Esophagus squamous epithelium (tissue), 4 donors: ENCODE results near the gene HHEX.

Experiments used
- CTCF ChIP-seq, 6 experiments: fragments of 450-650 bp in 4 of 6; fragments of 200-600 bp in 2 of 6; sonication (generic) in 2 of 6; IDR thresholded peaks; one replicate each; pipeline ENCODE4 v1.5.1; 2016 to 2019; ENCODE audit warnings: antibody characterized with exemption in 6 of 6, mild to moderate bottlenecking in 4 of 6, moderate library complexity in 4 of 6
- POLR2A ChIP-seq, 4 donors: fragments of 450-650 bp; IDR thresholded peaks; one replicate each; pipeline ENCODE4 v1.6.1; 2017; ENCODE audit warnings: antibody characterized with exemption in 4 of 4, mild to moderate bottlenecking in 4 of 4, moderate library complexity in 3 of 4

GRCh38 chr10:92727550-92727949 is 37.8 kb downstream of the HHEX start:
- TF ChIP-seq CTCF (IDR thresholded peaks at IDR 0.05): no peak
- no peak for TF ChIP-seq POLR2A (IDR thresholded peaks at IDR 0.05)
